ENCODE data around the gene ARVCF. TPM values are rescaled to one million over a fixed set of nuclear protein-coding genes. Genes with fewer than 3 reads are reported as not detected.
"Not testable (repeated sequence)": the region's sequence is repeated elsewhere in the genome, so short reads cannot be mapped to it uniquely, and the experiment has no call there.

ARVCF gene
- total and polyA plus RNA-seq, 2 donors (not counting 1 experiment from before 2014, with no cell fraction given) = 2.2 to 6.7 TPM

DNA sequence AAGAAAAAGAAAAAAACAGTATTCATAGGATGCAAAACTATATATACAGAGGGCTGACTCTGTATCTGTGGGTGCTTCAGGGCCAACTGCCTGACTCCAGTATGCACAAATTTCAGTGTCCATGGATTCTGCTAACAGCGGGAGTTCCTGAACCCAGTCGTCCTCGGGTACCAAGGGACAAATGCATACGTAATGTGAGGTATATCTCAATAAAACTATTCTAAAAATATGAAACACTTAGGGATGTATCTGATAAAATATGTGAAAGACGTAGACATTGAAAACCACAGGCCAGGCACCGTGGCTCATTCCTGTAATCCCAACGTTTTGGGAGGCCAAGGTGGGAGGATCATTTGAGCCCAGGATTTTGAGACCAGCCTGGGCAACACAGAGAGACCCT lies 88.9 kb downstream of the ARVCF start:
- Histone ChIP-seq H4K20me1 (ENCODE audit: control insufficient read depth, insufficient read depth, low read length, poor library complexity, severe bottlenecking) (no peaks in the 10 kb centered on the region), H3K36me3 (replicated peaks in 1 of 2; ENCODE audit: control extremely low read depth in 1 of 2, control insufficient read depth in 1 of 2, extremely low read depth in 1 of 2, insufficient read depth in 2 of 2, low read length in 1 of 2) (no peaks in the 10 kb centered on the region), H3K9me3 (ENCODE audit: control extremely low read depth in 1 of 3, control insufficient read depth in 2 of 3, insufficient read depth in 1 of 3, low read length in 2 of 3) (no peaks in the 10 kb centered on the region), H3K79me2 (ENCODE audit: control insufficient read depth, insufficient read depth, low read length) (no peaks in the 10 kb centered on the region), H3K4me2 (replicated peaks; ENCODE audit: low read depth, low read length, poor library complexity, severe bottlenecking) (no peak overlapping the region), H3K4me3 (ENCODE audit: control extremely low read depth in 1 of 5, extremely low read depth in 1 of 5, insufficient read depth in 1 of 5, low read depth in 2 of 5, low read length in 4 of 5) (no peak overlapping the region), H3K27ac (ENCODE audit: low read length in 2 of 2) (no peak overlapping the region), H3K27me3 (replicated peaks in 1 of 4; ENCODE audit: control extremely low read depth in 1 of 4, control insufficient read depth in 3 of 4, insufficient read depth in 4 of 4, low read length in 3 of 4) (no peaks in the 10 kb centered on the region), H3K4me1 (ENCODE audit: control insufficient read depth in 2 of 2, insufficient read depth in 2 of 2, low read length in 2 of 2) (no peaks in the 10 kb centered on the region), H2AFZ (ENCODE audit: insufficient read depth, low read depth, low read length, poor library complexity, severe bottlenecking) (no peak overlapping the region), H3K9ac (ENCODE audit: low read length) (no peak overlapping the region)
- CTCF ChIA-PET = no interaction called here
- intact Hi-C loops (cut with micrococcal nuclease) = no loop called here
- no peaks in the 10 kb centered on the region for H3K9me3 Mint-ChIP-seq (ENCODE audit: insufficient read depth)
- H3K4me1 Mint-ChIP-seq = no peaks in the 10 kb centered on the region
- 88% methylated on average over 3 of the region's 7 CpGs for WGBS (ENCODE audit: insufficient coverage)
- no peak for DNase-seq
- POLR2A ChIA-PET = no interaction called here
- ATAC-seq (ENCODE audit: low read depth) = no peak
- TF ChIP-seq EZH2 (IDR thresholded peaks at IDR 0.05; ENCODE audit: borderline replicate concordance, insufficient read depth, low read depth, low read length, poor library complexity, severe bottlenecking) = no peak
- TF ChIP-seq, protein P1, sequence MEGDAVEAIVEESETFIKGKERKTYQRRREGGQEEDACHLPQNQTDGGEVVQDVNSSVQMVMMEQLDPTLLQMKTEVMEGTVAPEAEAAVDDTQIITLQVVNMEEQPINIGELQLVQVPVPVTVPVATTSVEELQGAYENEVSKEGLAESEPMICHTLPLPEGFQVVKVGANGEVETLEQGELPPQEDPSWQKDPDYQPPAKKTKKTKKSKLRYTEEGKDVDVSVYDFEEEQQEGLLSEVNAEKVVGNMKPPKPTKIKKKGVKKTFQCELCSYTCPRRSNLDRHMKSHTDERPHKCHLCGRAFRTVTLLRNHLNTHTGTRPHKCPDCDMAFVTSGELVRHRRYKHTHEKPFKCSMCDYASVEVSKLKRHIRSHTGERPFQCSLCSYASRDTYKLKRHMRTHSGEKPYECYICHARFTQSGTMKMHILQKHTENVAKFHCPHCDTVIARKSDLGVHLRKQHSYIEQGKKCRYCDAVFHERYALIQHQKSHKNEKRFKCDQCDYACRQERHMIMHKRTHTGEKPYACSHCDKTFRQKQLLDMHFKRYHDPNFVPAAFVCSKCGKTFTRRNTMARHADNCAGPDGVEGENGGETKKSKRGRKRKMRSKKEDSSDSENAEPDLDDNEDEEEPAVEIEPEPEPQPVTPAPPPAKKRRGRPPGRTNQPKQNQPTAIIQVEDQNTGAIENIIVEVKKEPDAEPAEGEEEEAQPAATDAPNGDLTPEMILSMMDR (IDR thresholded peaks at IDR 0.05) = no peak
- no peak overlapping the region for H3K4me3 Mint-ChIP-seq
- H3K27ac Mint-ChIP-seq = no peak overlapping the region
- no peaks in the 10 kb centered on the region for H3K27me3 Mint-ChIP-seq

DNA sequence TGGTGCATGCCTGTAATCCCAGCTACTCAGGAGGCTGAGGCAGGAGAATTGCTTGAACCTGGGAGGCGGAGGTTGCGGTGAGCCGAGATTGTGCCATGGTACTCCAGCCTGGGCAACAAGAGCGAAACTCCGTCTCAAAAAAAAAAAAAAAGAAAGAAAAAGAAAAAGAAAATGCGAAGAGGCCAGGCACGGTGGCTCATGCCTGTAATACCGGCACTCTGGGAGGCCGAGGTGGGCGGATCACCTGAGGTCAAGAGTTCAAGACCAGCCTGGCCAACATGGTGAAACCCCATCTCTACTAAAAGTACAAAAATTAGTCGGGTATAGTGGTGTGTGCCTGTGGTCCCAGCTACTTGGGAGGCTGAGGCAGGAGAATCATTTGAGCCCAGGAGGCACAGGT lies 90.6 kb downstream of the ARVCF start:
- H3K4me1 ChIP-seq (ENCODE audit: control insufficient read depth in 2 of 2, insufficient read depth in 2 of 2, low read length in 2 of 2); H3K4me3 Mint-ChIP-seq; POLR2A ChIA-PET; ATAC-seq (ENCODE audit: low read depth); H3K79me2 ChIP-seq (ENCODE audit: control insufficient read depth, insufficient read depth, low read length); H3K9ac ChIP-seq (ENCODE audit: low read length); H4K20me1 ChIP-seq (ENCODE audit: control insufficient read depth, insufficient read depth, low read length, poor library complexity, severe bottlenecking); H3K36me3 ChIP-seq (replicated peaks in 1 of 2; ENCODE audit: control extremely low read depth in 1 of 2, control insufficient read depth in 1 of 2, extremely low read depth in 1 of 2, insufficient read depth in 2 of 2, low read length in 1 of 2); H2AFZ ChIP-seq (ENCODE audit: insufficient read depth, low read depth, low read length, poor library complexity, severe bottlenecking); H3K4me2 ChIP-seq (replicated peaks; ENCODE audit: low read depth, low read length, poor library complexity, severe bottlenecking); H3K27ac Mint-ChIP-seq; H3K27me3 ChIP-seq (replicated peaks in 1 of 4; ENCODE audit: control extremely low read depth in 1 of 4, control insufficient read depth in 3 of 4, insufficient read depth in 4 of 4, low read length in 3 of 4); H3K27ac ChIP-seq (ENCODE audit: low read length in 2 of 2); H3K9me3 Mint-ChIP-seq (ENCODE audit: insufficient read depth); H3K4me3 ChIP-seq (ENCODE audit: control extremely low read depth in 1 of 5, extremely low read depth in 1 of 5, insufficient read depth in 1 of 5, low read depth in 2 of 5, low read length in 4 of 5); H3K27me3 Mint-ChIP-seq; H3K9me3 ChIP-seq (ENCODE audit: control extremely low read depth in 1 of 3, control insufficient read depth in 2 of 3, insufficient read depth in 1 of 3, low read length in 2 of 3); DNase-seq; H3K4me1 Mint-ChIP-seq; intact Hi-C loops (cut with micrococcal nuclease): not testable (repeated sequence)
- 96% methylated on average over 5 of the region's 11 CpGs for WGBS (ENCODE audit: insufficient coverage)
- CTCF ChIA-PET = interaction anchor here (1.2 kb wide), 1 partner anchor 9 kb away, joined by 3 read pairs; no protein-coding TSS in a partner anchor

Measured in B cell (primary cell).